Measurements from ENCODE around the gene ABHD3.

Gene ABHD3

GRCh38 chr18:21704603-21705364 lies at the start of gene ABHD3:
ABHD3 (minus strand) TSS chr18:21704774; CDS start chr18:21704665, 109 bp downstream.
- Histone ChIP-seq H3K27me3 (replicated peaks; ENCODE audit: control insufficient read depth, insufficient read depth, low read length) (no peaks in the 10 kb centered on the region), H3K4me3 (replicated peaks; ENCODE audit: low read depth, low read length) (peak within 1 kb of the TSS; percentile 83), H3K36me3 (ENCODE audit: control insufficient read depth, insufficient read depth, low read length) (no peaks in the 10 kb centered on the region; the same call in none of the 2 replicates)
- TF ChIP-seq CTCF (IDR thresholded peaks at IDR 0.05; ENCODE audit: insufficient read depth, low read length, poor library complexity, severe bottlenecking), result peak; percentile 27
- peak; percentile 95 for DNase-seq (ENCODE audit: extremely low read depth, insufficient read length)

GRCh38 chr18:21747764-21748693 lies 43.5 kb upstream of the ABHD3 start:
- TF ChIP-seq CTCF (IDR thresholded peaks at IDR 0.05; ENCODE audit: insufficient read depth, low read length, poor library complexity, severe bottlenecking), result no peak
- H3K36me3 ChIP-seq (ENCODE audit: control insufficient read depth, insufficient read depth, low read length), result no peaks in the 10 kb centered on the region
- H3K27me3 ChIP-seq (replicated peaks; ENCODE audit: control insufficient read depth, insufficient read depth, low read length), result no peaks in the 10 kb centered on the region
- DNase-seq (ENCODE audit: extremely low read depth, insufficient read length), result no peak
- H3K4me3 ChIP-seq (replicated peaks; ENCODE audit: low read depth, low read length), result no peak overlapping the region

- no peak for TF ChIP-seq CTCF (IDR thresholded peaks at IDR 0.05; ENCODE audit: insufficient read depth, low read length, poor library complexity, severe bottlenecking)
- H3K4me3 ChIP-seq (replicated peaks; ENCODE audit: low read depth, low read length), result no peak overlapping the region
- H3K27me3 ChIP-seq (replicated peaks; ENCODE audit: control insufficient read depth, insufficient read depth, low read length), result no peaks in the 10 kb centered on the region
- no peaks in the 10 kb centered on the region for H3K36me3 ChIP-seq (ENCODE audit: control insufficient read depth, insufficient read depth, low read length)
- no peak for DNase-seq (ENCODE audit: extremely low read depth, insufficient read length)
Measured at GRCh38 chr18:21747268-21747667, 42.7 kb upstream of the ABHD3 start.

GRCh38 chr18:21745231-21745630 lies 40.7 kb upstream of the ABHD3 start:
- no peak for TF ChIP-seq CTCF (IDR thresholded peaks at IDR 0.05; ENCODE audit: insufficient read depth, low read length, poor library complexity, severe bottlenecking)
- Histone ChIP-seq H3K4me3 (replicated peaks; ENCODE audit: low read depth, low read length) (no peak overlapping the region), H3K27me3 (replicated peaks; ENCODE audit: control insufficient read depth, insufficient read depth, low read length) (no peaks in the 10 kb centered on the region), H3K36me3 (ENCODE audit: control insufficient read depth, insufficient read depth, low read length) (no peaks in the 10 kb centered on the region)
- DNase-seq (ENCODE audit: extremely low read depth, insufficient read length), result no peak

- Histone ChIP-seq H3K4me3 (replicated peaks; ENCODE audit: low read depth, low read length) (no peak overlapping the region), H3K27me3 (replicated peaks; ENCODE audit: control insufficient read depth, insufficient read depth, low read length) (no peaks in the 10 kb centered on the region), H3K36me3 (ENCODE audit: control insufficient read depth, insufficient read depth, low read length) (no peaks in the 10 kb centered on the region)
- TF ChIP-seq CTCF (IDR thresholded peaks at IDR 0.05; ENCODE audit: insufficient read depth, low read length, poor library complexity, severe bottlenecking), result no peak
- DNase-seq (ENCODE audit: extremely low read depth, insufficient read length), result no peak
Measured at GRCh38 chr18:21743166-21743832, 38.7 kb upstream of the ABHD3 start.
